Measurements from ENCODE around the gene LOXHD1.

The LOXHD1 gene

GRCh38 chr18:46462523-46462922 is 194.5 kb downstream of the LOXHD1 start:
- H3K27ac ChIP-seq (ENCODE audit: extremely low read depth, low read depth, low read length), result no peak overlapping the region
- POLR2A ChIA-PET, result no interaction called here
- H3K9me3 ChIP-seq (ENCODE audit: control insufficient read depth, insufficient read depth, low read depth, low read length), result no peaks in the 10 kb centered on the region
- TF ChIP-seq SALL2 (tag by site-specific recombination; IDR thresholded peaks at IDR 0.05; ENCODE audit: borderline replicate concordance) (no peak), ZBTB48 (tag by site-specific recombination; IDR thresholded peaks at IDR 0.05) (no peak), ZNF214 (tag by site-specific recombination; IDR thresholded peaks at IDR 0.05; ENCODE audit: borderline replicate concordance) (no peak)
- H3K4me1 ChIP-seq (ENCODE audit: control insufficient read depth, insufficient read depth, low read length), result no peaks in the 10 kb centered on the region
- H3K4me3 ChIP-seq (ENCODE audit: low read depth, low read length), result no peak overlapping the region
- H3K36me3 ChIP-seq (ENCODE audit: control insufficient read depth in 2 of 2, insufficient read depth in 1 of 2, low read length in 2 of 2), result no peaks in the 10 kb centered on the region
- CTCF ChIA-PET, result interaction anchor here (0.6 to 1.6 kb wide), 2 partner anchors 12 to 147 kb away, joined by 3 to 4 read pairs; no protein-coding TSS in a partner anchor

- ChIA-PET CTCF (interaction anchor here (0.6 to 1.6 kb wide), 5 partner anchors 11 to 148 kb away, joined by 3 to 7 read pairs (median 3); no protein-coding TSS in a partner anchor), POLR2A (interaction anchor here (0.7 kb wide), 1 partner anchor 363 kb away, joined by 3 read pairs; no protein-coding TSS in a partner anchor)
- Histone ChIP-seq H3K36me3 (ENCODE audit: control insufficient read depth in 2 of 2, insufficient read depth in 1 of 2, low read length in 2 of 2) (no peaks in the 10 kb centered on the region), H3K4me1 (ENCODE audit: control insufficient read depth, insufficient read depth, low read length) (no peaks in the 10 kb centered on the region), H3K4me3 (ENCODE audit: low read depth, low read length) (no peak overlapping the region), H3K27ac (ENCODE audit: extremely low read depth, low read depth, low read length) (no peak overlapping the region), H3K9me3 (ENCODE audit: control insufficient read depth, insufficient read depth, low read depth, low read length) (no peaks in the 10 kb centered on the region)
- TF ChIP-seq ZBTB21 (tag by site-specific recombination; IDR thresholded peaks at IDR 0.05), result no peak
- no peak for TF ChIP-seq ZNF239 (tag by site-specific recombination; IDR thresholded peaks at IDR 0.05)
Measured at GRCh38 chr18:46461993-46462392, 195.0 kb downstream of the LOXHD1 start.

- peak; percentile 55 for TF ChIP-seq ZFHX2 (tag by site-specific recombination; conservative IDR thresholded peaks at IDR 0.05)
- no peak for TF ChIP-seq HIC1 (tag by site-specific recombination; IDR thresholded peaks at IDR 0.05)
- peak; percentile 68 for TF ChIP-seq EGR2 (tag by site-specific recombination; IDR thresholded peaks at IDR 0.05; ENCODE audit: low read depth)
- TF ChIP-seq ZNF510 (tag by site-specific recombination; IDR thresholded peaks at IDR 0.05; ENCODE audit: insufficient replicate concordance), result no peak
- Histone ChIP-seq H3K4me1 (ENCODE audit: control insufficient read depth, insufficient read depth, low read length) (no peaks in the 10 kb centered on the region), H3K4me3 (ENCODE audit: low read depth, low read length) (no peak overlapping the region), H3K36me3 (ENCODE audit: control insufficient read depth in 2 of 2, insufficient read depth in 1 of 2, low read length in 2 of 2) (no peaks in the 10 kb centered on the region), H3K9me3 (ENCODE audit: control insufficient read depth, insufficient read depth, low read depth, low read length) (no peaks in the 10 kb centered on the region), H3K27ac (ENCODE audit: extremely low read depth, low read depth, low read length) (no peak overlapping the region)
- ChIA-PET POLR2A (no interaction called here), CTCF (no interaction called here)
Measured at GRCh38 chr18:46460754-46461153, 196.3 kb downstream of the LOXHD1 start.

GRCh38 chr18:46459789-46460455 is 197.1 kb downstream of the LOXHD1 start:
- Histone ChIP-seq H3K4me1 (ENCODE audit: control insufficient read depth, insufficient read depth, low read length) (no peaks in the 10 kb centered on the region), H3K4me3 (ENCODE audit: low read depth, low read length) (no peak overlapping the region), H3K9me3 (ENCODE audit: control insufficient read depth, insufficient read depth, low read depth, low read length) (no peaks in the 10 kb centered on the region), H3K36me3 (ENCODE audit: control insufficient read depth in 2 of 2, insufficient read depth in 1 of 2, low read length in 2 of 2) (no peaks in the 10 kb centered on the region), H3K27ac (ENCODE audit: extremely low read depth, low read depth, low read length) (no peak overlapping the region)
- CTCF ChIA-PET, result interaction anchor here (0.6 to 2.8 kb wide), 2 partner anchors 169 to 179 kb away, joined by 3 to 11 read pairs; no protein-coding TSS in a partner anchor
- POLR2A ChIA-PET, result no interaction called here
- TF ChIP-seq ZNF585B (tag by site-specific recombination; IDR thresholded peaks at IDR 0.05), result no peak
- TF ChIP-seq ZNF202 (tag by site-specific recombination; IDR thresholded peaks at IDR 0.05; ENCODE audit: borderline replicate concordance), result no peak
- TF ChIP-seq ZBTB1 (tag by site-specific recombination; IDR thresholded peaks at IDR 0.05), result no peak
- no peak for TF ChIP-seq YY2 (tag by site-specific recombination; IDR thresholded peaks at IDR 0.05)
- no peak for TF ChIP-seq PRDM1 (tag by site-specific recombination; IDR thresholded peaks at IDR 0.05)
- TF ChIP-seq ZNF843 (tag by site-specific recombination; IDR thresholded peaks at IDR 0.05), result no peak
- no peak for TF ChIP-seq MZF1 (tag by site-specific recombination; IDR thresholded peaks at IDR 0.05; ENCODE audit: borderline replicate concordance)

All from HEK293 (cell line).